Activated T-helper 1 cell treated with anti-CD3 and anti-CD28 coated beads, Interleukin-2, amount 50 U/mL, for 16 hours (primary cell): Measurements from ENCODE around the gene ARMS2.

ENCODE experiments used
- DNase-seq, 2 donors: peaks; one replicate each; pipeline ENCODE4 v3.0.0-alpha.2; 2020; ENCODE audit warnings: low read depth in 1 of 2, low spot score in 1 of 2

Gene ARMS2

GRCh38 chr10:122450353-122450990 is 4.0 kb upstream of the ARMS2 start:
- no peak for DNase-seq

DNA sequence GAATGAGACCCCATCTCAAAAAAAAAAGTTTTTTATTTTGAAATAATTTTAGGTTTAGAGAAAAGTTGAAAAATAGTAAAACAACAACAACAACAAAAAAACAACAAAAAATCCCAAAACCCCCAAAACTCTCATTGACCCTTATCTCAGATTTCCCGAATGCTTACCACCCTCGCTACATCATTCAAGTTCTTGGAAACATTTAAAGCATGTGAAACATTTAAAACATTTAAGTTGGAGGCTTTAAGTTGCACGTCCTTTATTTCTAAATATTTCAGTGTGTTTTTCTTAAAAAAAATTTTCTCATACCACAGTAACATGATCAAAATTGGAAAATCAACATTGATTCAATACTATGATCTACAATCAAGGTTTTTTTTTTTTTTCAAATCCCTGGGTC is 382 bp upstream of the ARMS2 start:
- DNase-seq, result no peak

- DNase-seq, result no peak
Observed at GRCh38 chr10:122455376-122456079, 1.1 kb downstream of the ARMS2 start.

DNA sequence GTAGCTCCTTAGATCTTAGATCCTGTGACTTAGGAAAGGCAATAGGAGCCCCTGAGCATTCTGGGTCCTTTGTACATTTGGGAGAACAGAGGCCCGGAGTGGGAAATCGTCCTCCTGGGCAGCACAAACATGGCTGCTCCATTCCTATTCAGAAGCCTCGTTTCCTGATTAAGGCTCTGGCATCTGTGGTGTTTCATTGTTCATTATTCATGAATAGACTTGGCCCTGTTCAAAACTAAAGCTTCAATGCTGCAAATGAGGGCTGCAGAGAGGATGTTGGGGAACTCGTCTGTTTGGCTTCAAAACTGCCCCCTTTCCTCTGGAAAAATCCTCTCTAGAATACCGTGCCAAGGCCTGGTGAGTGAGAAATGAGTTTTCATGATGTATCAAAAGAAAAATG is 3.5 kb downstream of the ARMS2 start:
- DNase-seq, result no peak

DNA sequence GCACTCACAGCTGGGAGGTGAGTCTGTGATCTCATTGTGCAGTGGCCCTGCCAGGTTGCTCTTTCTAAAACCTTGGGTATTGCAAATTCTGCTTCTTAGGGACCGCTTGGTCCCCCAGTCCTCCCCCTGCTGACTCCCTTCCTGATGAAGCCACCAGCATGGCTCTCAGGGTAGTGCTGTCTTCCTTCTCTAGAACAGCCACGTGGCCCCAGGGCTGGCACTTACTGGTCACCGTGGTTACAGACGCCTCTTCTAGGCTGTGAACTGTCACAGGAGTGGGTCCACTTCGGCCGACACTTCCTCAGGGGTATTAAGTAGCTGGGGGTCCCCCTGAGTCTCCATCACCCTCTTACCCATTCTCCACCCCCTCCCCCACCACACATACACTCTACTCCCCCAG is 4.2 kb downstream of the ARMS2 start:
- no peak for DNase-seq

- DNase-seq, result no peak
Observed at GRCh38 chr10:122459561-122460273, 5.3 kb downstream of the ARMS2 start.

- no peak for DNase-seq
Observed at GRCh38 chr10:122460891-122461293, 6.4 kb downstream of the ARMS2 start.

GRCh38 chr10:122461367-122461728 is 6.9 kb downstream of the ARMS2 start, which contains the start of gene HTRA1:
TSS of gene HTRA1 (plus strand) at chr10:122461553. CDS start at chr10:122461653, 100 bp downstream.
- no peak for DNase-seq

- DNase-seq, result no peak
Observed at GRCh38 chr10:122461729-122462532, 7.5 kb downstream of the ARMS2 start.

- DNase-seq, result no peak
Observed at GRCh38 chr10:122462533-122463465, 8.3 kb downstream of the ARMS2 start.

- DNase-seq, result no peak
Observed at GRCh38 chr10:122463466-122464249, 9.2 kb downstream of the ARMS2 start.

- DNase-seq, result no peak
Observed at GRCh38 chr10:122464250-122464510, 9.7 kb downstream of the ARMS2 start.

DNA sequence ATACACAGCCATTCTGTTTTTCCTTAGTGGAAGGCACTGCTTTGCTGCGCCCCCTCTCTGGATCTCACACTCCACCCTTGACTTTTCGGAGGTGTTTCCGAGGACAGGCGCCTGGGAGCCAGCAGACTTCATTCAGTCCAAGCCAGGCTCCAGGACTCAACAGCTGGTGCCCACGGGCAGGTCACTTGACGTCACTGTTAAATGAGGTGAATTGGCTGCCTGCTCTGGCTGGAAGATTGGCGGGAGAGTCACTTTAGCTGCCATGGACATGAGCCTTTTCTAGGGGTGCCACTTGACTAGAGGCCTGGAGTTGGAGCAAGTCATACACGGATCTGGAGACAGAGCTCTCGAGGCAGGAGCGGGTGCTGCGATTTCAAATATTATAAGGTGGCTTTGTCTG is 10.1 kb downstream of the ARMS2 start:
- DNase-seq, result no peak

DNA sequence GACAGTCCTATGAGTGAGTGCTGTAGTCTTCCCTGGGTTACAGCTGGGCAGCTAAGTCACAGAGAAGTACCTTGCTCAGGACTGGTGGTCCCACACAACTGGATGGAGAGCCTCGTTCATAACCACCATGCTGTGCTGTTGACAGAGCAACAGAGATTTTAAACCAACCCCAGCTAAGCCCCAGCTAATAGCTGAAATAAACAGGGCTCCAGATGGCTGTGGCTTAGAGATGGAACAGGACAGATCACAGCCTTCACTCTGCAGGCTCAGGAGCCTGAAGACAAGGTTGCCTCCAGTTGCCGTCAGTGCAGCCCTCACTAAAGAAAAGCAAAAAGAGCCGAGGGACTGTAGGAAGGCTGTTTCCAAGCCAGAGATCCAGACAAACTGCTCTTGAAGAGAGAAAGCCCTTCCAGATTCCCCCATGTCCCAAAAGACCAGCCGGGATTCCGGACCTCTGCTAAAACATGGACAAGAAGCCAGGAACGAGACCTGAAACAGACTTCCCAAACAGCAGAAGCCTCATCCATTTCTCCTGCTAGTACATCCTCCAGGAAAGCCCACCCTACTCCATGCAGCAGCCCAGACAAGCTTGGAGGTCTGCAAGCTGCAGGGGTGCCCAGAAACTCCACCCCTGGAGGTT is 11.1 kb downstream of the ARMS2 start:
- DNase-seq, result no peak

GRCh38 chr10:122466951-122467381 is 12.5 kb downstream of the ARMS2 start:
- no peak for DNase-seq

GRCh38 chr10:122467701-122468100 is 13.2 kb downstream of the ARMS2 start:
- DNase-seq, result no peak

DNA sequence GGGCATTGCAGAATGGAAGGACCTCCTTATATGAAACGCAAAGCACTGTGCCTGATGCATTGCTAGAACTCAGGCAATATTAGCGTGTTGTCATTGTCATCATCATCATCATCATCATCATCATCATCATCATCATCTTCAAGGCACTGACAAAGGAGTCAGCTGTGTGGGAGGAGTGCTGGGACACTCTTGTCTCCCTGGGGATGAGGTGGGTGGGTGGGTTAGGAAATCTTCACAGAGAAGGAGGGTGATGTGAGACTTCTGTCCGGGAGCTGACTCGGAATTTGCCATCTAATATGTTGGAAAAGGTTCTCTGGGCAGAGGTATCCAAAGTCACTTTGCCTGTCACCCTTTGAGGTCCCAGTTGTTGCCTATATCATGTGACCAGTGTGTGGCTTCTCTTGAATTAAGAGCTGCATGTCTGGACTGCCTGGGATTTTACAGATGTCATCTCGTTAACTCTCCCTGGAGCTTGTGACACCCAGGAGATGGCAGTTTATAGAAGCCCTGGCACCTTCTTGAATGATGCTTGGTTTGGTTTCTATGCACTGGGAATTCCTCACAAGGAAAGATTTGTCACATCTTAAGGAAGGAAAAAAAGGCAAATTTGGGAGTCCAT is 14.0 kb downstream of the ARMS2 start:
- DNase-seq, result no peak

DNA sequence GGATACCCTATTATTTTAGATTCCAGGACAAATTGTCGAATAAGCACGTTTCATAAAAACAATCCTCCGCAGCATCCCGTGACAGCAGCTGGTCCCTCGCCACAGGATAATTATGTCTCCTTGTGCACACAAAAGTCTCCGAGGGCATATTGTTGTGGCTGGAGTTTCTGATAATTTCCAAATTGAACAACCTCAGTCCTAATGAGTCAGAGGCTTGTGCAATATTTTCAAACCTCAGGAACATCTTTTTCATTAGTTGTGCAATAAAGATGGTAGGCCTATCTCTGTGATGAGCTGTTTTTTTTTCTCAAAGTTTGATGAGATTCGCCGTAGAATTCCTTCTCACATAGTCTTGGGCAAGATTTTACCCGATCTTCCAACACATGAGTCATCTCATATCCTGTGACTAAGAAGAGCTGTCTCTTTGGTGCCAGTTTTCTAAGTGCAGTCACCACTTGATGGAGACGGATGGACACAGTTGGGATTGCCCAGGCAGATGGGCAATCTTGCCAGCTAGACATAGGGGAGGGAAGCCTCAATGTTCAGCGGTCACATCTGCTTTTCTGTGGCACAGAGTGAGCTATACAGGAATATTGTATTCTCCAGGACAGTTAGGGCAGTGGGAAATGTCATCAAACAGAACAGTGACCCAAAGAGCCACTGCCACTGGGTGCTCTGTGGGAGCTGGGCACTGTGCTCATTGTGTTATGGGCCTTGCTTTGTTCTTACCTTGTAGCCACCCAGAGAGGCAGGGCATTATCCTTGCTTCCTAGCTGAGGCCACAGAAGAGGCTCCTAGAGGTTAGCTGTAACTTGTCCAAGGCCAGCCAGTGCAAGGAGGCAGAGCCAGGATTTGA is 14.7 kb downstream of the ARMS2 start:
- DNase-seq, result no peak
